SK-N-SH (cell line): ENCODE data around the gene ARHGAP26.

Experiments used
- EP300 ChIP-seq, 2 experiments: IDR thresholded peaks; 2 replicates each; pipeline versions ENCODE4 v1.4.0 to v1.6.1; 2012; ENCODE audit warnings: borderline replicate concordance in 1 of 2, low read depth in 1 of 2, low read length in 1 of 2
- TF ChIP-seq, protein P1 (sequence below): fragments of 200-600 bp; sonication (generic); IDR thresholded peaks from 2 replicates; pipeline ENCODE4 v1.6.1; 2017; ENCODE audit warnings: antibody characterized with exemption, mild to moderate bottlenecking, moderate library complexity

DNA sequence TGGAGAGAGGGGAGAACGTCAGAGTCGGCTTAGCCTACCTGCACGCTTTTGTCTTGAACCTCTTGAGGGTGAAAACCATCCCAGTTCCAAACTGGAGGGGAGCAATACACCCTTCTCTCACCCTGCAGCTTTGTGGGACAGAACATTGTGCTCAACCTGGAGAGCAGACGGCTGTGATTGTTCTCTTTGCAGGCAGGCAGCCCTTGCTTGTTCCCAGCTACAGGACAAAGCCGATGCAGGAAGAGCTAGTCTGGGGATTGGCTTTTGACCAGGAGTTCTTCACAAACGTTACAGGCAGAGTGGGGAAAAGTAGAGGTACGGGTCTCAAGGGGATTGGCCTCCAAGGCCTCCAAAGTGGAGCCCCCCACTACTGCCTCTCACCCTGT, 33.9 kb upstream of the ARHGAP26 start:
- TF ChIP-seq, protein P1, sequence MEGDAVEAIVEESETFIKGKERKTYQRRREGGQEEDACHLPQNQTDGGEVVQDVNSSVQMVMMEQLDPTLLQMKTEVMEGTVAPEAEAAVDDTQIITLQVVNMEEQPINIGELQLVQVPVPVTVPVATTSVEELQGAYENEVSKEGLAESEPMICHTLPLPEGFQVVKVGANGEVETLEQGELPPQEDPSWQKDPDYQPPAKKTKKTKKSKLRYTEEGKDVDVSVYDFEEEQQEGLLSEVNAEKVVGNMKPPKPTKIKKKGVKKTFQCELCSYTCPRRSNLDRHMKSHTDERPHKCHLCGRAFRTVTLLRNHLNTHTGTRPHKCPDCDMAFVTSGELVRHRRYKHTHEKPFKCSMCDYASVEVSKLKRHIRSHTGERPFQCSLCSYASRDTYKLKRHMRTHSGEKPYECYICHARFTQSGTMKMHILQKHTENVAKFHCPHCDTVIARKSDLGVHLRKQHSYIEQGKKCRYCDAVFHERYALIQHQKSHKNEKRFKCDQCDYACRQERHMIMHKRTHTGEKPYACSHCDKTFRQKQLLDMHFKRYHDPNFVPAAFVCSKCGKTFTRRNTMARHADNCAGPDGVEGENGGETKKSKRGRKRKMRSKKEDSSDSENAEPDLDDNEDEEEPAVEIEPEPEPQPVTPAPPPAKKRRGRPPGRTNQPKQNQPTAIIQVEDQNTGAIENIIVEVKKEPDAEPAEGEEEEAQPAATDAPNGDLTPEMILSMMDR, result no peak
- no peak for TF ChIP-seq EP300 (IDR thresholded peaks at IDR 0.05; ENCODE audit: borderline replicate concordance in 1 of 2, low read depth in 1 of 2, low read length in 1 of 2)
